H1 (cell line): ENCODE results near the gene EHBP1. TPM values are rescaled to one million over a fixed set of nuclear protein-coding genes. Genes with fewer than 3 reads are reported as not detected.

ENCODE experiments used
- CTCF ChIA-PET: fragments of 300-600 bp; sonication (Branson Sonifier 250); formaldehyde crosslinking; loops from one replicate; lab custom pipeline; 2021; ENCODE audit not compliant: partially characterized antibody; lab: Charles Lee
- POLR2A ChIA-PET: fragments of 300-600 bp; sonication (Branson Sonifier 250); formaldehyde crosslinking; loops from one replicate; lab custom pipeline; 2021; ENCODE audit warnings: inconsistent platforms; ENCODE audit not compliant: partially characterized antibody; lab: Charles Lee
- DNase-seq, 2 experiments: peaks; one replicate each; pipeline versions ENCODE4 v3.0.0 to v3.0.0-alpha.2; 2010 to 2022; ENCODE audit warnings: low spot score in 2 of 2, low read depth in 1 of 2, mixed read lengths in 1 of 2
- FAIRE-seq: peaks from 2 replicates; lab custom pipeline; 2011; peaks lifted over from hg19 to GRCh38; lab: Jason Lieb, UNC
- H2AFZ ChIP-seq: 2 replicates; pipeline ENCODE4 v1.8.1; 2012; ENCODE audit warnings: low read length, inconsistent platforms
- H2AK5ac ChIP-seq: 2 replicates; pipeline ENCODE4 v1.6.1; 2013; ENCODE audit warnings: low read depth, low read length
- H2BK120ac ChIP-seq: replicated peaks from 2 replicates; pipeline ENCODE3; 2013; ENCODE audit warnings: low read depth, low read length, inconsistent platforms
- H2BK12ac ChIP-seq: 2 replicates; pipeline ENCODE4 v1.6.1; 2013; ENCODE audit warnings: low read depth, low read length
- H2BK15ac ChIP-seq: 2 replicates; pipeline ENCODE4 v1.6.1; 2013; ENCODE audit warnings: low read length
- H2BK20ac ChIP-seq: 2 replicates; pipeline ENCODE4 v1.6.1; 2013; ENCODE audit warnings: low read length
- H2BK5ac ChIP-seq: 2 replicates; pipeline ENCODE4 v1.6.1; 2013; ENCODE audit warnings: low read depth, low read length
- H3K14ac ChIP-seq: 2 replicates; pipeline ENCODE4 v1.6.1; 2013; ENCODE audit warnings: inconsistent platforms; ENCODE audit not compliant: insufficient read length
- H3K18ac ChIP-seq: 2 replicates; pipeline ENCODE4 v1.6.1; 2013; ENCODE audit warnings: low read length; ENCODE audit errors: extremely low read depth
- H3K23ac ChIP-seq: 2 replicates; pipeline ENCODE4 v1.6.1; 2013; ENCODE audit warnings: inconsistent platforms; ENCODE audit not compliant: insufficient read length
- H3K23me2 ChIP-seq: 2 replicates; pipeline ENCODE4 v1.6.1; 2013; ENCODE audit warnings: low read depth, low read length
- H3K27ac ChIP-seq: 2 replicates; pipeline ENCODE4 v1.6.1; 2011; ENCODE audit warnings: low read depth, low read length, inconsistent platforms
- H3K27me3 ChIP-seq, 4 experiments: replicated peaks in 1 of 4; 1 replicate in 1 of 4; 2 replicates in 3 of 4; pipeline versions ENCODE4 v1.6.1 to v1.8.1; 2011 to 2013; ENCODE audit warnings: low read length in 3 of 4, mild to moderate bottlenecking in 3 of 4, inconsistent platforms in 2 of 4, mixed read lengths in 2 of 4, moderate library complexity in 1 of 4; ENCODE audit not compliant: control insufficient read depth in 3 of 4, insufficient read depth in 3 of 4; ENCODE audit errors: extremely low read depth in 1 of 4
- H3K36me3 ChIP-seq, 4 experiments: 2 replicates each; pipeline versions ENCODE4 v1.6.1 to v1.8.1; 2011 to 2013; ENCODE audit warnings: mild to moderate bottlenecking in 4 of 4, low read length in 3 of 4, moderate library complexity in 2 of 4, control low read depth in 1 of 4, inconsistent platforms in 1 of 4; ENCODE audit not compliant: insufficient read depth in 4 of 4, control insufficient read depth in 2 of 4
- H3K4ac ChIP-seq: replicated peaks from 2 replicates; pipeline ENCODE3; 2013; ENCODE audit warnings: low read length, low read depth, mixed read lengths, inconsistent platforms; ENCODE audit not compliant: insufficient read length
- H3K4me1 ChIP-seq, 4 experiments: replicated peaks in 1 of 4; 1 replicate in 1 of 4; 2 replicates in 3 of 4; pipeline versions ENCODE4 v1.6.1 to v1.8.1; 2011 to 2013; ENCODE audit warnings: low read length in 3 of 4, inconsistent platforms in 2 of 4, mixed read lengths in 1 of 4; ENCODE audit not compliant: insufficient read depth in 4 of 4, control insufficient read depth in 3 of 4
- H3K4me2 ChIP-seq, 2 experiments: 2 replicates each; pipeline versions ENCODE4 v1.6.1 to v1.8.1; 2011 to 2013; ENCODE audit warnings: low read depth in 2 of 2, low read length in 2 of 2, control low read depth in 1 of 2, inconsistent platforms in 1 of 2, mild to moderate bottlenecking in 1 of 2; ENCODE audit not compliant: insufficient read depth in 1 of 2
- H3K4me3 ChIP-seq, 4 experiments: fragments of 200-600, 300-600 bp in 1 of 4; sonication (generic), shearing (Covaris generic), sonication (Bioruptor Twin) in 1 of 4; 2 replicates each; pipeline versions ENCODE4 v1.5.1 to v1.8.1; 2011 to 2016; ENCODE audit warnings: low read length in 4 of 4, low read depth in 3 of 4, control low read depth in 2 of 4, inconsistent platforms in 2 of 4, mild to moderate bottlenecking in 2 of 4, mixed read lengths in 1 of 4, moderate library complexity in 1 of 4; ENCODE audit not compliant: insufficient read depth in 2 of 4; ENCODE audit errors: extremely low read depth in 1 of 4
- H3K56ac ChIP-seq: replicated peaks from 2 replicates; pipeline ENCODE3; 2013; ENCODE audit warnings: low read depth, mild to moderate bottlenecking, mixed read lengths, low read length, inconsistent platforms; ENCODE audit not compliant: insufficient read length
- H3K79me1 ChIP-seq: 2 replicates; pipeline ENCODE4 v1.6.1; 2013; ENCODE audit warnings: low read depth, low read length, control low read depth
- H3K79me2 ChIP-seq, 2 experiments: 2 replicates each; pipeline versions ENCODE4 v1.6.1 to v1.8.1; 2012 to 2013; ENCODE audit warnings: low read length in 2 of 2, mild to moderate bottlenecking in 2 of 2, inconsistent platforms in 1 of 2; ENCODE audit not compliant: insufficient read depth in 2 of 2, control insufficient read depth in 1 of 2
- H3K9ac ChIP-seq, 4 experiments: replicated peaks in 1 of 4; 1 replicate in 1 of 4; 2 replicates in 3 of 4; pipeline versions ENCODE4 v1.6.1 to v1.8.1; 2011 to 2013; ENCODE audit warnings: low read depth in 3 of 4, low read length in 3 of 4, control low read depth in 2 of 4, mild to moderate bottlenecking in 2 of 4, moderate library complexity in 2 of 4, inconsistent platforms in 1 of 4; ENCODE audit errors: extremely low read depth in 1 of 4
- H3K9me3 ChIP-seq, 2 experiments: 2 replicates each; pipeline versions ENCODE4 v1.6.1 to v1.8.1; 2012 to 2013; ENCODE audit warnings: mild to moderate bottlenecking in 2 of 2, moderate library complexity in 2 of 2, control low read depth in 1 of 2, inconsistent platforms in 1 of 2, low read depth in 1 of 2, low read length in 1 of 2, mixed read lengths in 1 of 2; ENCODE audit not compliant: insufficient read depth in 2 of 2
- H4K20me1 ChIP-seq, 2 experiments: replicated peaks in 1 of 2; 2 replicates each; pipeline versions ENCODE3 to v1.8.1; 2011 to 2013; ENCODE audit warnings: inconsistent platforms in 2 of 2, low read length in 2 of 2, mild to moderate bottlenecking in 1 of 2; ENCODE audit not compliant: insufficient read depth in 2 of 2, control insufficient read depth in 1 of 2
- H4K5ac ChIP-seq: 2 replicates; pipeline ENCODE4 v1.6.1; 2013; ENCODE audit warnings: low read length, low read depth, mixed read lengths, inconsistent platforms; ENCODE audit not compliant: insufficient read length
- H4K8ac ChIP-seq: 2 replicates; pipeline ENCODE4 v1.8.0; 2013; ENCODE audit warnings: mild to moderate bottlenecking, moderate library complexity, low read length, inconsistent platforms; ENCODE audit not compliant: insufficient read depth; ENCODE audit errors: extremely low read depth
- H4K91ac ChIP-seq: replicated peaks from 2 replicates; pipeline ENCODE3; 2013; ENCODE audit warnings: low read length, mixed read lengths, inconsistent platforms; ENCODE audit not compliant: insufficient read length
- BACH1 ChIP-seq: IDR thresholded peaks from 2 replicates; pipeline ENCODE4 v1.6.1; 2012; ENCODE audit warnings: low read length, improper control_type of control experiment
- BCL11A ChIP-seq, 2 experiments: IDR thresholded peaks; one replicate each; pipeline ENCODE4 v1.6.1; 2011; ENCODE audit warnings: low read depth in 2 of 2, low read length in 2 of 2, mild to moderate bottlenecking in 2 of 2
- CBX8 ChIP-seq: fragments of 300-800, 300-1000 bp; sonication (generic); IDR thresholded peaks from 2 replicates; pipeline ENCODE4 v1.7.1; 2016; ENCODE audit warnings: low read depth, low read length, borderline replicate concordance
- CTBP2 ChIP-seq: IDR thresholded peaks from 2 replicates; pipeline ENCODE4 v1.7.0; 2011; ENCODE audit warnings: borderline replicate concordance, mild to moderate bottlenecking, moderate library complexity, mixed read lengths, low read length; ENCODE audit not compliant: insufficient read depth, insufficient read length
- GABPA ChIP-seq: IDR thresholded peaks from 2 replicates; pipeline ENCODE4 v1.6.1; 2011; ENCODE audit warnings: mild to moderate bottlenecking, low read length, moderate library complexity, borderline replicate concordance; ENCODE audit not compliant: insufficient read depth
- GTF2F1 ChIP-seq: IDR thresholded peaks from 2 replicates; pipeline ENCODE4 v1.6.1; 2012; ENCODE audit warnings: low read depth, low read length, improper control_type of control experiment, borderline replicate concordance
- JUND ChIP-seq: IDR thresholded peaks from 2 replicates; pipeline ENCODE4 v1.6.1; 2011; ENCODE audit warnings: mild to moderate bottlenecking, improper control_type of control experiment, low read length
- KDM5A ChIP-seq: fragments of 200-600 bp; IDR thresholded peaks from 2 replicates; pipeline ENCODE4 v1.7.1; 2012; ENCODE audit warnings: mild to moderate bottlenecking, low read length, inconsistent platforms, mixed read lengths
- POLR2A ChIP-seq, 2 experiments: IDR thresholded peaks; 1 replicate in 1 of 2; 2 replicates in 1 of 2; pipeline ENCODE4 v1.6.1; 2011; ENCODE audit warnings: low read depth in 2 of 2, low read length in 2 of 2, mild to moderate bottlenecking in 2 of 2; ENCODE audit errors: control extremely low read depth in 1 of 2
- SIN3A ChIP-seq, 2 experiments: IDR thresholded peaks in 1 of 2; conservative IDR thresholded peaks in 1 of 2; 2 replicates each; pipeline ENCODE4 v1.6.1; 2011 to 2012; ENCODE audit warnings: low read length in 2 of 2, improper control_type of control experiment in 1 of 2, low read depth in 1 of 2, mild to moderate bottlenecking in 1 of 2
- SP1 ChIP-seq: IDR thresholded peaks from 2 replicates; pipeline ENCODE4 v1.6.1; 2011; ENCODE audit warnings: low read depth, low read length
- WGBS, 2 experiments: shearing (Covaris generic) in 1 of 2; methylation state at CpG; one replicate each; pipeline versions ENCODE4 v1.1.6 to v1.1.7; 2013 to 2015; ENCODE audit warnings: low lambda C conversion rate in 2 of 2, mixed read lengths in 2 of 2, inconsistent platforms in 1 of 2, low coverage in 1 of 2, missing lambda C conversion rate in 1 of 2; ENCODE audit not compliant: insufficient replicate concordance in 2 of 2, insufficient coverage in 1 of 2, insufficient read length in 1 of 2; ENCODE audit errors: extremely low coverage in 1 of 2, missing lambda C conversion rate in 1 of 2; 5-methylcytosine and 5-hydroxymethylcytosine counted together
- polyA plus RNA-seq, 7 experiments: library from polyadenylated mRNA; depleted of rRNA in 3 of 7; stranded (reverse) in 5 of 7; unstranded in 2 of 7; fragments of >200 nt in 5 of 7; fragments of 200-250 nt in 2 of 7; gene quantifications; 1 replicate in 5 of 7; 2 replicates in 1 of 7; 4 replicates in 1 of 7; pipeline versions ENCODE4 v1.2.1 to v1.2.3, GENCODE V29; 2011 to 2013; ENCODE audit warnings: missing spikeins in 2 of 7, mixed read lengths in 2 of 7
- total RNA-seq: library from RNA; stranded (reverse); fragmentation: NEBNext Ultra II Directional; extraction: Animal tissue kit (Norgen Biotek cat#: 25700); gene quantifications from 2 replicates; pipeline ENCODE4 v1.2.1, GENCODE V29; 2021
- TF ChIP-seq, protein P1 (sequence below): IDR thresholded peaks from 2 replicates; pipeline ENCODE4 v1.6.1; 2012; ENCODE audit warnings: inconsistent platforms

The EHBP1 gene
- total and polyA plus RNA-seq, 2 of the 8 experiments (the other 6 are each of a cell fraction or from before 2014, with no cell fraction given), result 12.0 to 64.1 TPM

DNA sequence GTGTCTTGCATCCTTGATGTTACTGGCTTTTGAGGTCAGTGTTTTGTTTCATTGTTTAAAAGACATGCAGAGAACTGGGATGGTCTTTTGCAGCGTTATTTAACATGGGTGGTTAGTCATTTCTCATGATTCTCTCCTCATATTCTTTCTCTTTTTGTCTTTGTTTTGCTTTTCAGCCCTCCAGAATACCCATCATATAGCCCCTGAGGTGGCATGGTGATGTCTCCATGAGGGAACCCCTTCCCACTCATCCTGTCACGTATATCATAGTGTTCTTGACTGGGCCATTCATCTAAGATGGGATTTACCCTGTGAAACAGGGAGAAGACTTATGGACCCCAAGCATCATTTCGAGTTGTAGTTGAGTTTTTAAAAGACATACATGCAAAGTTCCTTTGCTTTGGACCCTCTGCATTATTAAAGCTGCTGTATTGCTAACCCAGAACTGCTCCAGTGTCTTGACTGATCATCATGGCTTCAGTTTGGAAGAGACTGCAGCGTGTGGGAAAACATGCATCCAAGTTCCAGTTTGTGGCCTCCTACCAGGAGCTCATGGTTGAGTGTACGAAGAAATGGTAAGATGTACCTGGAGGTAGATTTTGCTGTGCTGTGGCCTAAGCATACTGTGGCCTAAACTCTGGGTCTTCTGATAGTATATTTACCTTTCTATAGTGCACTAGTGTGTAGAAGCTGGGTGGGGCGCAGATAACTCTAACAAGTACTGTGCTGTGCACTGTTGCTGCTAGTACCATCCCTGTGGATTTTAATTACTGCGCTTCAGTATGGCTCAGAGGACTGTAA is 1.4 kb downstream of the EHBP1 start:
- H2AFZ ChIP-seq, result no peak overlapping the region
- H4K20me1 ChIP-seq, result peaks cover 0 to 1% of the 10 kb centered on the region in 2 experiments
- no peak overlapping the region for H3K18ac ChIP-seq
- no peak overlapping the region for H2BK20ac ChIP-seq
- FAIRE-seq, result no peak
- peaks cover 13% of the 10 kb centered on the region for H3K23me2 ChIP-seq
- H4K5ac ChIP-seq, result no peak overlapping the region
- H3K36me3 ChIP-seq, result peaks cover 0 to 27% (median 2%) of the 10 kb centered on the region in 4 experiments; a peak in 3 of 8 replicates
- H3K14ac ChIP-seq, result no peak overlapping the region
- no peak overlapping the region for H4K91ac ChIP-seq
- H3K23ac ChIP-seq, result no peak overlapping the region
- no peak overlapping the region for H3K4ac ChIP-seq
- POLR2A ChIA-PET, result interaction anchor here (0.6 to 0.8 kb wide), 2 partner anchors 39 to 240 kb away, joined by 3 read pairs; no protein-coding TSS in a partner anchor
- H3K27ac ChIP-seq, result no peak overlapping the region
- H3K4me2 ChIP-seq, result peak overlapping the region; percentile 69 to 87
- no peak overlapping the region for H2BK15ac ChIP-seq
- H3K9ac ChIP-seq, result peak overlapping the region in 2 of 4 experiments; percentile 26 to 42; a peak in 4 of 7 replicates
- H4K8ac ChIP-seq, result no peak overlapping the region
- no peak for TF ChIP-seq BACH1
- no peak for TF ChIP-seq GABPA
- TF ChIP-seq POLR2A (IDR thresholded peaks at IDR 0.05; ENCODE audit: control extremely low read depth in 1 of 2, low read depth in 2 of 2, low read length in 2 of 2), result no peak
- TF ChIP-seq BCL11A (IDR thresholded peaks at IDR 0.05; ENCODE audit: low read depth in 2 of 2, low read length in 2 of 2), result no peak
- TF ChIP-seq KDM5A, result no peak
- no peak for TF ChIP-seq CBX8
- TF ChIP-seq JUND, result no peak
- no peak for TF ChIP-seq SIN3A (conservative IDR thresholded peaks at IDR 0.05 in 1 of 2, IDR thresholded peaks at IDR 0.05 in 1 of 2; ENCODE audit: low read depth in 1 of 2, low read length in 2 of 2)
- TF ChIP-seq CTBP2, result no peak
- no peak for TF ChIP-seq SP1
- TF ChIP-seq, protein P1, sequence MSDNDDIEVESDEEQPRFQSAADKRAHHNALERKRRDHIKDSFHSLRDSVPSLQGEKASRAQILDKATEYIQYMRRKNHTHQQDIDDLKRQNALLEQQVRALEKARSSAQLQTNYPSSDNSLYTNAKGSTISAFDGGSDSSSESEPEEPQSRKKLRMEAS, result no peak
- TF ChIP-seq GTF2F1, result no peak
- no peak overlapping the region for H2BK12ac ChIP-seq
- no peaks in the 10 kb centered on the region; the same call in 1 of the 2 replicates for H3K79me1 ChIP-seq
- H3K27me3 ChIP-seq, result no peaks in the 10 kb centered on the region
- peak overlapping the region; percentile 72 to 91 (median 80) for H3K4me3 ChIP-seq
- CTCF ChIA-PET, result no interaction called here
- no peak overlapping the region for H2BK120ac ChIP-seq
- H2BK5ac ChIP-seq, result no peak overlapping the region
- H3K4me1 ChIP-seq, result peaks cover 4 to 12% (median 7%) of the 10 kb centered on the region in 4 experiments; a peak in 6 of 7 replicates
- no peak overlapping the region for H3K56ac ChIP-seq
- no peak for DNase-seq
- H3K79me2 ChIP-seq, result peaks cover 13 to 56% of the 10 kb centered on the region in 2 experiments
- no peaks in the 10 kb centered on the region for H3K9me3 ChIP-seq
- no peak overlapping the region for H2AK5ac ChIP-seq
- 79% methylated on average over 7 of the region's 7 CpGs; no CpG with 5 or more reads in 1 of the 2 experiments for WGBS, 2 experiments
